Central memory CD8-positive, alpha-beta T cell (primary cell): ENCODE results near the gene CACNG3.

Experiments used
- ATAC-seq: fragments of 150-1000 bp; cut with Tn5 transposase; replicated peaks from 2 replicates; pipeline ENCODE4 v1.10.0; 2022; ENCODE audit warnings: mild to moderate bottlenecking, moderate FRiP score, moderate number of reproducible peaks; ENCODE audit not compliant: poor library complexity, severe bottlenecking; ENCODE audit errors: extremely low read depth
- DNase-seq, 2 donors: peaks; one replicate each; pipeline ENCODE4 v3.0.0; 2021; ENCODE audit warnings: low spot score in 2 of 2
- H3K27ac Mint-ChIP-seq: one replicate; pipeline ENCODE4 v1.8.0; 2022; ENCODE audit warnings: low read depth, mild to moderate bottlenecking, moderate library complexity, mixed read lengths
- H3K27me3 Mint-ChIP-seq: one replicate; pipeline ENCODE4 v1.8.0; 2022; ENCODE audit warnings: mixed read lengths
- H3K36me3 Mint-ChIP-seq: one replicate; pipeline ENCODE4 v1.8.0; 2022; ENCODE audit warnings: mild to moderate bottlenecking, moderate library complexity, mixed read lengths; ENCODE audit not compliant: insufficient read depth
- H3K4me1 Mint-ChIP-seq: one replicate; pipeline ENCODE4 v1.8.0; 2022; ENCODE audit warnings: mixed read lengths
- H3K4me3 Mint-ChIP-seq: one replicate; pipeline ENCODE4 v1.8.0; 2022; ENCODE audit warnings: mild to moderate bottlenecking, moderate library complexity, mixed read lengths
- H3K9me3 Mint-ChIP-seq: one replicate; pipeline ENCODE4 v1.8.0; 2022; ENCODE audit warnings: mixed read lengths

Gene CACNG3

GRCh38 chr16:24381470-24382118 lies 125.5 kb downstream of the CACNG3 start:
- Mint-ChIP-seq H3K9me3 (peaks cover 13% of the 10 kb centered on the region), H3K27ac (no peak overlapping the region), H3K4me1 (no peaks in the 10 kb centered on the region), H3K27me3 (peaks cover 22% of the 10 kb centered on the region), H3K4me3 (no peak overlapping the region), H3K36me3 (no peaks in the 10 kb centered on the region)
- ATAC-seq (no peak), DNase-seq (no peak)

GRCh38 chr16:24382762-24383407 lies 126.8 kb downstream of the CACNG3 start:
- peaks cover 13% of the 10 kb centered on the region for H3K9me3 Mint-ChIP-seq
- no peaks in the 10 kb centered on the region for H3K4me1 Mint-ChIP-seq
- peaks cover 30% of the 10 kb centered on the region for H3K27me3 Mint-ChIP-seq

GRCh38 chr16:24394341-24394740 lies 138.2 kb downstream of the CACNG3 start:
- Mint-ChIP-seq H3K4me1 (no peaks in the 10 kb centered on the region), H3K36me3 (no peaks in the 10 kb centered on the region), H3K9me3 (no peaks in the 10 kb centered on the region), H3K4me3 (no peak overlapping the region), H3K27me3 (peaks cover 65% of the 10 kb centered on the region), H3K27ac (no peak overlapping the region)
- no peak for ATAC-seq
- no peak for DNase-seq

More at GRCh38 chr16:24382762-24383407, 126.8 kb downstream of the CACNG3 start:
- ATAC-seq (no peak), DNase-seq (no peak)
- H3K4me3 Mint-ChIP-seq, result no peak overlapping the region
- H3K27ac Mint-ChIP-seq, result no peak overlapping the region
- H3K36me3 Mint-ChIP-seq, result no peaks in the 10 kb centered on the region

- ATAC-seq, result no peak
- peaks cover 61% of the 10 kb centered on the region for H3K27me3 Mint-ChIP-seq
Measured at GRCh38 chr16:24396350-24397271, 140.5 kb downstream of the CACNG3 start.

GRCh38 chr16:24409045-24409444 lies 152.9 kb downstream of the CACNG3 start:
- DNase-seq (no peak), ATAC-seq (no peak)
- Mint-ChIP-seq H3K27ac (no peak overlapping the region), H3K9me3 (no peaks in the 10 kb centered on the region), H3K27me3 (peaks cover 20% of the 10 kb centered on the region), H3K4me1 (no peaks in the 10 kb centered on the region), H3K4me3 (no peak overlapping the region), H3K36me3 (peaks cover 2% of the 10 kb centered on the region)

More at GRCh38 chr16:24396350-24397271, 140.5 kb downstream of the CACNG3 start:
- no peak for DNase-seq
- Mint-ChIP-seq H3K27ac (no peak overlapping the region), H3K9me3 (no peaks in the 10 kb centered on the region), H3K36me3 (no peaks in the 10 kb centered on the region), H3K4me3 (no peak overlapping the region), H3K4me1 (no peaks in the 10 kb centered on the region)
